HG02943 (cell line): ENCODE data around the gene LCE1B.

Experiments used
- ATAC-seq: cut with Tn5 transposase; IDR thresholded peaks from one replicate; pipeline ENCODE4 v1.9.1; 2021; ENCODE audit warnings: mild to moderate bottlenecking, low read depth, moderate library complexity; ENCODE audit not compliant: unreplicated experiment

LCE1B gene

GRCh38 chr1:152811671-152812070, at the start of gene LCE1B:
LCE1B (plus strand) TSS chr1:152811971; CDS start chr1:152812447, 476 bp downstream.
- no peak for ATAC-seq

GRCh38 chr1:152768847-152769533, 42.8 kb upstream of the LCE1B start:
- no peak for ATAC-seq

GRCh38 chr1:152770411-152770810, 41.4 kb upstream of the LCE1B start:
- ATAC-seq, result no peak

GRCh38 chr1:152774875-152775274, 36.9 kb upstream of the LCE1B start, which contains the start of gene LCE1F:
LCE1F (plus strand) TSS chr1:152775140; CDS start chr1:152776372, 1,232 bp downstream.
- no peak for ATAC-seq

GRCh38 chr1:152776361-152776760, 35.4 kb upstream of the LCE1B start:
- ATAC-seq, result no peak

- ATAC-seq, result no peak
Observed at GRCh38 chr1:152777510-152778137, 34.1 kb upstream of the LCE1B start.

- ATAC-seq, result no peak
Observed at GRCh38 chr1:152783095-152783494, 28.7 kb upstream of the LCE1B start.

- ATAC-seq, result no peak
Observed at GRCh38 chr1:152786077-152786476, 25.7 kb upstream of the LCE1B start, which contains the start of gene LCE1E. LCE1E (plus strand) TSS chr1:152786257; CDS start chr1:152787300, 1,043 bp downstream.

GRCh38 chr1:152795686-152796085, 16.1 kb upstream of the LCE1B start:
- ATAC-seq, result no peak

GRCh38 chr1:152796421-152796820, 15.3 kb upstream of the LCE1B start, which contains the start of gene LCE1D:
LCE1D (plus strand) TSS chr1:152796721; CDS start chr1:152797795, 1,074 bp downstream.
- ATAC-seq, result no peak

GRCh38 chr1:152801333-152801732, 10.4 kb upstream of the LCE1B start:
- ATAC-seq, result no peak

- no peak for ATAC-seq
Observed at GRCh38 chr1:152806576-152806975, 5.2 kb upstream of the LCE1B start, which contains the start of gene LCE1C. LCE1C (minus strand) TSS chr1:152806651; CDS start chr1:152805478, 1,173 bp downstream.

- ATAC-seq, result no peak
Observed at GRCh38 chr1:152811050-152811449, 721 bp upstream of the LCE1B start.

- no peak for ATAC-seq
Observed at GRCh38 chr1:152817309-152817708, 5.5 kb downstream of the LCE1B start.

- ATAC-seq, result no peak
Observed at GRCh38 chr1:152823294-152823693, 11.5 kb downstream of the LCE1B start.

GRCh38 chr1:152824964-152825363, 13.2 kb downstream of the LCE1B start:
- no peak for ATAC-seq

- no peak for ATAC-seq
Observed at GRCh38 chr1:152827173-152827572, 15.4 kb downstream of the LCE1B start, which contains the start of gene LCE1A. LCE1A (plus strand) TSS chr1:152827473; CDS start chr1:152827473, 0 bp downstream.

- ATAC-seq, result no peak
Observed at GRCh38 chr1:152836870-152837269, 25.1 kb downstream of the LCE1B start.

GRCh38 chr1:152842556-152842955, 30.8 kb downstream of the LCE1B start, which contains the start of gene LCE6A:
LCE6A (plus strand) TSS chr1:152842856; CDS start chr1:152843521, 665 bp downstream.
- no peak for ATAC-seq

- ATAC-seq, result no peak
Observed at GRCh38 chr1:152855661-152856060, 43.9 kb downstream of the LCE1B start.

- no peak for ATAC-seq
Observed at GRCh38 chr1:152858062-152858461, 46.3 kb downstream of the LCE1B start.
